GM12878 (cell line): ENCODE results near the gene CTAGE4. TPM values are rescaled to one million over a fixed set of nuclear protein-coding genes. Genes with fewer than 3 reads are reported as not detected.
"Not testable (repeated sequence)": the region's sequence is repeated elsewhere in the genome, so short reads cannot be mapped to it uniquely, and the experiment has no call there.

Experiments used
- ATAC-seq: fragments of 200-7000 bp; cut with Tn5 transposase; 3 replicates; pipeline ENCODE4 v1.9.1; 2020; ENCODE audit warnings: mild to moderate bottlenecking, moderate library complexity
- BruUV-seq: library from RNA; stranded (reverse); fragments of 400-500 nt; replicated peaks from 2 replicates; lab custom pipeline; 2021; lab: Mats Ljungman, UMichigan
- CTCF ChIA-PET: fragments of 300-600 bp; sonication (Branson Sonifier 250); formaldehyde crosslinking; extraction: SDS; loops from one replicate; lab custom pipeline; 2021; ENCODE audit warnings: inconsistent platforms; lab: Yijun Ruan, JAX
- POLR2A ChIA-PET: fragments of 350-600 bp; formaldehyde crosslinking; extraction: SDS; loops from one replicate; lab custom pipeline; 2021; ENCODE audit warnings: inconsistent platforms; lab: Charles Lee
- RAD21 ChIA-PET: fragments of 300-600 bp; sonication (Branson Sonifier 250); formaldehyde crosslinking; loops from one replicate; lab custom pipeline; 2023; ENCODE audit warnings: antibody characterized with exemption; ENCODE audit not compliant: unreplicated experiment; lab: Charles Lee
- SMC1A ChIA-PET: fragments of 300-600 bp; sonication (Branson Sonifier 250); formaldehyde crosslinking; loops from one replicate; lab custom pipeline; 2023; ENCODE audit not compliant: unreplicated experiment, uncharacterized antibody; lab: Charles Lee
- DNase-seq: peaks from one replicate; pipeline ENCODE4 v3.0.0-alpha.2; 2011; ENCODE audit warnings: low read depth, low spot score
- FAIRE-seq: peaks from 3 replicates; lab custom pipeline; 2011; peaks lifted over from hg19 to GRCh38; lab: Jason Lieb, UNC
- H2AFZ ChIP-seq: 2 replicates; pipeline ENCODE4 v1.6.0; 2011; ENCODE audit warnings: low read depth, low read length, control low read depth; ENCODE audit not compliant: control insufficient read depth
- H3K27ac ChIP-seq: 2 replicates; pipeline ENCODE4 v1.5.1; 2011; ENCODE audit warnings: control low read depth; ENCODE audit not compliant: control insufficient read depth, insufficient read depth
- H3K27me3 ChIP-seq, 2 experiments: replicated peaks in 1 of 2; 2 replicates each; pipeline versions ENCODE4 v1.6.0 to v1.6.1; 2011; ENCODE audit warnings: low read length in 1 of 2; ENCODE audit not compliant: control insufficient read depth in 2 of 2, insufficient read depth in 2 of 2
- H3K36me3 ChIP-seq, 2 experiments: 2 replicates each; pipeline ENCODE4 v1.5.1; 2011; ENCODE audit warnings: low read length in 1 of 2; ENCODE audit not compliant: control insufficient read depth in 2 of 2, insufficient read depth in 2 of 2
- H3K4me1 ChIP-seq: 2 replicates; pipeline ENCODE4 v1.6.1; 2011; ENCODE audit warnings: mild to moderate bottlenecking, low read length, moderate library complexity, mixed read lengths; ENCODE audit not compliant: control insufficient read depth, insufficient read depth
- H3K4me2 ChIP-seq: 2 replicates; pipeline ENCODE4 v1.6.0; 2011; ENCODE audit warnings: control low read depth; ENCODE audit not compliant: control insufficient read depth, insufficient read depth
- H3K4me3 ChIP-seq: fragments of 200-600 bp; sonication (generic); 2 replicates; pipeline ENCODE4 v1.5.1; 2016
- H3K79me2 ChIP-seq: 2 replicates; pipeline ENCODE4 v1.6.0; 2011; ENCODE audit warnings: low read length; ENCODE audit not compliant: control insufficient read depth, insufficient read depth
- H3K9ac ChIP-seq: 2 replicates; pipeline ENCODE4 v1.8.0; 2011; ENCODE audit warnings: low read length, control low read depth, mixed read lengths; ENCODE audit not compliant: control insufficient read depth, insufficient read depth
- H3K9me3 ChIP-seq: replicated peaks from 3 replicates; pipeline ENCODE4 v1.5.1; 2011; ENCODE audit warnings: mild to moderate bottlenecking, low read length; ENCODE audit not compliant: control insufficient read depth, insufficient read depth
- H4K20me1 ChIP-seq: 2 replicates; pipeline ENCODE4 v1.6.0; 2011; ENCODE audit not compliant: control insufficient read depth, insufficient read depth
- WGBS: methylation state at CpG from one replicate; pipeline ENCODE4 v1.1.6; 2016; ENCODE audit warnings: low lambda C conversion rate; ENCODE audit not compliant: insufficient replicate concordance, insufficient coverage; ENCODE audit errors: missing lambda C conversion rate; 5-methylcytosine and 5-hydroxymethylcytosine counted together
- in situ Hi-C: fragments of 300-500 bp; cut with MboI; formaldehyde crosslinking; loops from 9 replicates; pipeline ENCODE4 v1.14.3; 2018; ENCODE audit warnings: mixed read lengths
- intact Hi-C: fragments of 100-400 bp; cut with micrococcal nuclease; formaldehyde crosslinking; loops from one replicate; pipeline ENCODE4 v1.14.2; 2022; ENCODE audit not compliant: unreplicated experiment
- polyA plus RNA-seq, 11 experiments: library from polyadenylated mRNA; depleted of rRNA in 4 of 11; unstranded in 6 of 11; stranded (reverse) in 5 of 11; fragments of >200 nt; fragmentation: Nextera tagmentation in 4 of 11; fragmentation: Illumina TruSeq in 1 of 11; extraction: Ambion mirVana in 4 of 11; extraction: Trizol in 1 of 11; gene quantifications; 1 replicate in 1 of 11; 2 replicates in 10 of 11; pipeline versions ENCODE4 v1.2.1 to v1.2.3, GENCODE V29; 2011 to 2016; ENCODE audit warnings: inconsistent platforms in 2 of 11, missing spikeins in 2 of 11, low read depth in 1 of 11
- total RNA-seq, 4 experiments: library from RNA; depleted of rRNA in 3 of 4; stranded (reverse); fragments of >200 nt in 3 of 4; fragmentation: Illumina TruSeq in 1 of 4; extraction: Trizol in 1 of 4; gene quantifications; 2 replicates each; pipeline versions ENCODE4 v1.2.1 to v1.2.3, GENCODE V29; 2013 to 2021

CTAGE4 gene
- total and polyA plus RNA-seq, 10 of the 15 experiments (the other 5 are each of a cell fraction or from before 2014, with no cell fraction given): 0.09 to 1.5 (median 1.0) TPM; not detected in 1

GRCh38 chr7:144223675-144224074, 40.4 kb downstream of the CTAGE4 start:
- intact Hi-C loops, H3K36me3 ChIP-seq, H3K4me2 ChIP-seq, DNase-seq, POLR2A ChIA-PET, H3K4me3 ChIP-seq, H3K27me3 ChIP-seq, in situ Hi-C loops, H3K9ac ChIP-seq, H3K27ac ChIP-seq, H3K79me2 ChIP-seq, H3K9me3 ChIP-seq, RAD21 ChIA-PET, H2AFZ ChIP-seq, CTCF ChIA-PET, H4K20me1 ChIP-seq, FAIRE-seq, SMC1A ChIA-PET, BruUV-seq, H3K4me1 ChIP-seq: not testable (repeated sequence)
- peak; percentile 31; the same call in 2 of the 3 replicates for ATAC-seq

GRCh38 chr7:144226866-144227265, 43.6 kb downstream of the CTAGE4 start:
- H3K27ac ChIP-seq, H3K9ac ChIP-seq, CTCF ChIA-PET, POLR2A ChIA-PET, ATAC-seq, SMC1A ChIA-PET, H3K36me3 ChIP-seq, H3K79me2 ChIP-seq, H3K27me3 ChIP-seq, H3K4me3 ChIP-seq, H3K4me2 ChIP-seq, H3K4me1 ChIP-seq, BruUV-seq, H2AFZ ChIP-seq, DNase-seq, H4K20me1 ChIP-seq, RAD21 ChIA-PET, intact Hi-C loops, FAIRE-seq, in situ Hi-C loops, H3K9me3 ChIP-seq: not testable (repeated sequence)
- 64% methylated on average over 2 of the region's 4 CpGs for WGBS

- 67% methylated on average over 1 of the region's 3 CpGs for WGBS
- intact Hi-C loops, H2AFZ ChIP-seq, ATAC-seq, FAIRE-seq, SMC1A ChIA-PET, H3K79me2 ChIP-seq, H3K36me3 ChIP-seq, RAD21 ChIA-PET, BruUV-seq, H4K20me1 ChIP-seq, in situ Hi-C loops, H3K4me3 ChIP-seq, DNase-seq, H3K9ac ChIP-seq, H3K27me3 ChIP-seq, POLR2A ChIA-PET, H3K27ac ChIP-seq, H3K4me1 ChIP-seq, H3K4me2 ChIP-seq, H3K9me3 ChIP-seq, CTCF ChIA-PET: not testable (repeated sequence)
Measured at GRCh38 chr7:144228810-144229209, 45.5 kb downstream of the CTAGE4 start.

GRCh38 chr7:144231027-144231426, 47.8 kb downstream of the CTAGE4 start:
- H3K4me2 ChIP-seq, H3K79me2 ChIP-seq, RAD21 ChIA-PET, H2AFZ ChIP-seq, H3K27ac ChIP-seq, CTCF ChIA-PET, SMC1A ChIA-PET, DNase-seq, intact Hi-C loops, H3K4me1 ChIP-seq, in situ Hi-C loops, BruUV-seq, POLR2A ChIA-PET, H3K4me3 ChIP-seq, H3K9ac ChIP-seq, H3K9me3 ChIP-seq, H3K36me3 ChIP-seq, FAIRE-seq, H3K27me3 ChIP-seq, H4K20me1 ChIP-seq: not testable (repeated sequence)
- no CpG with 5 or more reads among the region's 2 CpGs for WGBS
- ATAC-seq: peak; percentile 53; the same call in 1 of the 3 replicates
